A549 (cell line): ENCODE data around the gene FNDC10. TPM values are rescaled to one million over a fixed set of nuclear protein-coding genes. Genes with fewer than 3 reads are reported as not detected.

Experiments used
- ATAC-seq, 2 experiments: fragments of 200-7000 bp in 1 of 2; fragments of >200 bp in 1 of 2; cut with Nextera tagmentation in 1 of 2; cut with Tn5 transposase in 1 of 2; 3 replicates each; pipeline versions ENCODE4 v1.8.0 to v1.9.1; 2018 to 2020; ENCODE audit warnings: mild to moderate bottlenecking in 1 of 2, moderate library complexity in 1 of 2
- CTCF ChIA-PET: fragments of 300-600 bp; sonication (Branson Sonifier 250); formaldehyde crosslinking; extraction: SDS; loops from one replicate; lab custom pipeline; 2021; ENCODE audit warnings: antibody characterized with exemption, inconsistent platforms; lab: Yijun Ruan, JAX
- POLR2A ChIA-PET: fragments of 350-600 bp; formaldehyde crosslinking; extraction: SDS; loops from one replicate; lab custom pipeline; 2021; ENCODE audit warnings: antibody characterized with exemption, inconsistent platforms; lab: Yijun Ruan, JAX
- DNase-seq, 2 experiments: peaks; one replicate each; pipeline versions ENCODE4 v3.0.0 to v3.0.0-alpha.2; 2011 to 2016; ENCODE audit warnings: low read depth in 1 of 2, low spot score in 1 of 2
- FAIRE-seq: peaks from 2 replicates; lab custom pipeline; 2011; peaks lifted over from hg19 to GRCh38; lab: Jason Lieb, UNC
- H3K27ac ChIP-seq, 2 experiments: fragments of >200 bp; sonication (Bioruptor Twin); formaldehyde crosslinking; 3 replicates each; pipeline ENCODE4 v1.5.1; 2016 to 2017
- H3K4me1 ChIP-seq: fragments of >200 bp; sonication (Bioruptor Twin); formaldehyde crosslinking; 3 replicates; pipeline ENCODE4 v1.6.1; 2016
- H3K4me2 ChIP-seq: fragments of >200 bp; sonication (Bioruptor Twin); formaldehyde crosslinking; 3 replicates; pipeline ENCODE4 v1.6.1; 2016
- H3K4me3 ChIP-seq: fragments of >200 bp; sonication (Bioruptor Twin); formaldehyde crosslinking; 3 replicates; pipeline ENCODE4 v1.5.1; 2016
- H3K9me3 ChIP-seq: fragments of >200 bp; sonication (Bioruptor Twin); formaldehyde crosslinking; 3 replicates; pipeline ENCODE4 v1.6.1; 2016
- ATOH8 ChIP-seq: fragments of 250-450 bp; sonication (Bioruptor Pico); IDR thresholded peaks from 2 replicates; pipeline ENCODE4 v1.5.0; 2020; ENCODE audit warnings: low read depth, mild to moderate bottlenecking, moderate library complexity
- CEBPB ChIP-seq, 2 experiments: fragments of >200 bp in 1 of 2; sonication (Bioruptor Twin) in 1 of 2; formaldehyde crosslinking in 1 of 2; IDR thresholded peaks; 2 replicates each; pipeline ENCODE4 v1.6.1; 2012 to 2016
- CHD2 ChIP-seq: fragments of 150-350 bp; IDR thresholded peaks from 2 replicates; pipeline ENCODE4 v1.6.1; 2014; ENCODE audit warnings: low read length; ENCODE audit not compliant: partially characterized antibody
- CTCF ChIP-seq: fragments of >200 bp; sonication (Bioruptor Twin); formaldehyde crosslinking; IDR thresholded peaks from 3 replicates; pipeline ENCODE4 v1.5.1; 2016
- EHF ChIP-seq: fragments of 250-450 bp; sonication (Bioruptor Pico); IDR thresholded peaks from 2 replicates; pipeline ENCODE4 v1.5.0; 2020; ENCODE audit warnings: mild to moderate bottlenecking
- ESRRA ChIP-seq: fragments of 150-350 bp; IDR thresholded peaks from 2 replicates; pipeline ENCODE4 v1.6.1; 2014; ENCODE audit warnings: mild to moderate bottlenecking, low read length, borderline replicate concordance
- HDAC2 ChIP-seq: fragments of 200-600 bp; sonication (generic); IDR thresholded peaks from 2 replicates; pipeline ENCODE4 v1.6.1; 2016
- HEYL ChIP-seq: fragments of 250-450 bp; sonication (Bioruptor Pico); IDR thresholded peaks from 2 replicates; pipeline ENCODE4 v1.8.0; 2021; ENCODE audit warnings: mild to moderate bottlenecking, moderate library complexity
- JUN ChIP-seq, 2 experiments: fragments of >200 bp; sonication (Bioruptor Twin); formaldehyde crosslinking; IDR thresholded peaks; 2 replicates in 1 of 2; 3 replicates in 1 of 2; pipeline ENCODE4 v1.6.1; 2016 to 2017
- KDM1A ChIP-seq: fragments of 200-600 bp; sonication (generic); IDR thresholded peaks from 2 replicates; pipeline ENCODE4 v1.6.1; 2016; ENCODE audit warnings: low read depth, mild to moderate bottlenecking
- MAFK ChIP-seq: fragments of 450-650 bp; IDR thresholded peaks from 2 replicates; pipeline ENCODE4 v1.6.1; 2014; ENCODE audit not compliant: partially characterized antibody
- MAX ChIP-seq: IDR thresholded peaks from 2 replicates; pipeline ENCODE4 v1.6.1; 2012
- MAZ ChIP-seq: fragments of 150-350 bp; IDR thresholded peaks from 2 replicates; pipeline ENCODE4 v1.6.1; 2014; ENCODE audit warnings: antibody characterized with exemption, low read depth, low read length, borderline replicate concordance
- NFE2L2 ChIP-seq: fragments of 150-350 bp; conservative IDR thresholded peaks from 2 replicates; pipeline ENCODE4 v1.6.1; 2014; ENCODE audit warnings: low read length
- NPAS2 ChIP-seq: fragments of 250-450 bp; sonication (Bioruptor Pico); IDR thresholded peaks from 2 replicates; pipeline ENCODE4 v1.8.0; 2022; ENCODE audit warnings: mild to moderate bottlenecking, moderate library complexity, borderline replicate concordance
- PHF8 ChIP-seq: fragments of 200-600 bp; sonication (generic); IDR thresholded peaks from 2 replicates; pipeline ENCODE4 v1.6.1; 2016; ENCODE audit warnings: low read depth, mild to moderate bottlenecking, antibody characterized with exemption, moderate library complexity, borderline replicate concordance
- REST ChIP-seq: fragments of 200-600 bp; sonication (generic); IDR thresholded peaks from 2 replicates; pipeline ENCODE4 v1.6.1; 2016; ENCODE audit warnings: antibody characterized with exemption, mild to moderate bottlenecking, moderate library complexity
- SMC3 ChIP-seq: fragments of >200 bp; sonication (Bioruptor Twin); formaldehyde crosslinking; IDR thresholded peaks from 3 replicates; pipeline ENCODE4 v1.6.1; 2018; ENCODE audit warnings: inconsistent platforms
- SREBF2 ChIP-seq: fragments of 450-650 bp; IDR thresholded peaks from 2 replicates; pipeline ENCODE4 v1.6.1; 2014; ENCODE audit warnings: mild to moderate bottlenecking, moderate library complexity
- TFCP2L1 ChIP-seq: fragments of 250-450 bp; sonication (Bioruptor Pico); IDR thresholded peaks from 2 replicates; pipeline ENCODE4 v1.5.0; 2021; ENCODE audit warnings: mild to moderate bottlenecking
- USF2 ChIP-seq: fragments of 450-650 bp; IDR thresholded peaks from 2 replicates; pipeline ENCODE4 v1.6.1; 2014; ENCODE audit warnings: antibody characterized with exemption
- ZNF302 ChIP-seq: fragments of 250-450 bp; sonication (Bioruptor Pico); IDR thresholded peaks from 2 replicates; pipeline ENCODE4 v1.9.0; 2021; ENCODE audit warnings: inconsistent platforms, mild to moderate bottlenecking, moderate library complexity
- WGBS: methylation state at CpG from one replicate; pipeline ENCODE4 v1.1.6; 2017; ENCODE audit errors: missing lambda C conversion rate; 5-methylcytosine and 5-hydroxymethylcytosine counted together
- polyA plus RNA-seq, 4 experiments: library from polyadenylated mRNA; depleted of rRNA in 3 of 4; stranded (reverse); fragments of >200 nt; fragmentation: RNase III in 1 of 4; extraction: RNeasy Plus Mini Kit Qiagen cat#74134 plus additional on column Dnase treatment in 1 of 4; gene quantifications; 2 replicates in 3 of 4; 3 replicates in 1 of 4; pipeline ENCODE4 v1.2.3, GENCODE V29; 2011 to 2017

The FNDC10 gene
- polyA plus RNA-seq, 2 of the 4 experiments (the other 2 are of a cell fraction), result 0.56 to 4.0 TPM

GRCh38 chr1:1578371-1578940 lies 21.5 kb downstream of the FNDC10 start:
- no peak overlapping the region for H3K4me3 ChIP-seq
- H3K27ac ChIP-seq, result no peak overlapping the region
- no peaks in the 10 kb centered on the region for H3K9me3 ChIP-seq
- TF ChIP-seq NFE2L2 (no peak), SMC3 (no peak), USF2 (no peak), CEBPB (IDR thresholded peaks at IDR 0.05) (no peak), REST (no peak), ATOH8 (CRISPR knock-in tag) (no peak), TFCP2L1 (CRISPR knock-in tag) (no peak), HEYL (CRISPR knock-in tag) (no peak), EHF (CRISPR knock-in tag) (no peak), MAFK (no peak), ZNF302 (no peak), HDAC2 (no peak), MAX (no peak), CHD2 (no peak), KDM1A (no peak), SREBF2 (no peak), MAZ (no peak)
- ChIA-PET CTCF (interaction anchor here (1.0 to 1.6 kb wide), 3 partner anchors 8 to 19 kb away, joined by 3 to 5 read pairs (median 4); no protein-coding TSS in a partner anchor), POLR2A (no interaction called here)
- no peak for ATAC-seq
- 75% methylated on average over 6 of the region's 13 CpGs for WGBS
- no peak for DNase-seq
- peaks cover 6% of the 10 kb centered on the region; the same call in 2 of the 3 replicates for H3K4me1 ChIP-seq
- no peak for FAIRE-seq
- no peak overlapping the region for H3K4me2 ChIP-seq

GRCh38 chr1:1577367-1578011 lies 22.4 kb downstream of the FNDC10 start:
- no peak for ATAC-seq
- DNase-seq, result no peak
- H3K4me2 ChIP-seq, result no peak overlapping the region
- no peak overlapping the region for H3K27ac ChIP-seq
- CTCF ChIA-PET, result interaction anchor here (1.0 to 1.6 kb wide), 2 partner anchors 9 to 11 kb away, joined by 3 to 4 read pairs; no protein-coding TSS in a partner anchor
- no peak overlapping the region for H3K4me3 ChIP-seq
- 55% methylated on average over 9 of the region's 10 CpGs for WGBS
- no peaks in the 10 kb centered on the region for H3K9me3 ChIP-seq
- FAIRE-seq, result no peak
- peaks cover 13% of the 10 kb centered on the region; the same call in 2 of the 3 replicates for H3K4me1 ChIP-seq
- POLR2A ChIA-PET, result interaction anchor here (0.7 kb wide), 1 partner anchor 9 kb away, joined by 3 read pairs; no protein-coding TSS in a partner anchor
- TF ChIP-seq TFCP2L1 (CRISPR knock-in tag) (no peak), MAZ (no peak), CTCF (no peak), NPAS2 (CRISPR knock-in tag) (no peak), ESRRA (no peak), JUN (IDR thresholded peaks at IDR 0.05) (no peak), HEYL (CRISPR knock-in tag) (no peak), PHF8 (no peak)
